SU-DHL-6 (cell line): ENCODE results near the gene RAB3C.

Experiments
- EZH2phosphoT487 ChIP-seq: fragments of 200-600 bp; sonication (generic), shearing (Covaris generic); conservative IDR thresholded peaks from 2 replicates; pipeline ENCODE4 v1.6.1; 2018; ENCODE audit warnings: mild to moderate bottlenecking, antibody characterized with exemption, low read length, moderate library complexity, mixed read lengths
- TF ChIP-seq, protein P1 (sequence below): fragments of 200-600 bp; sonication (generic); IDR thresholded peaks from one replicate; pipeline ENCODE4 v1.5.1; 2017; ENCODE audit warnings: antibody characterized with exemption, mild to moderate bottlenecking, low read length, moderate library complexity; ENCODE audit not compliant: insufficient read depth, poor library complexity, severe bottlenecking

DNA sequence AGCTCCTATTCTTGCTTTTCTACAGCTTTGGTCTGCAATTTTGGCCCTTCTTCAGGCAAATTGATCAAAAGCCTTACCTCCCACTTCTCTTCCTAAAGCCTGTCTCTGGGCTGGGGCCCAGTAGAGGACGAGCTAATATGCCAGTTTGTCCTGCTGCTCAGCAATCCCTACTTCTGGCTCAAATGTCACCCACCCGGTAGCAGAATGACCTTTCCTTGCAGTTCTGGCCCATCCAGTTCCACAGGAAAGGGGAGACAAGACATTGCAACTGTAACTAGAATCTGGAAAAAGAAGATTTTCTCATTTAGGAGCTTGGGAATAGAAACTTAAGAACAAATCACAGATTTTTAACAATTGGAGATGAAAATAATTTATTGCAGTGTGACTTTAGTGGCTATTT, 261.5 kb downstream of the RAB3C start:
- TF ChIP-seq, protein P1, sequence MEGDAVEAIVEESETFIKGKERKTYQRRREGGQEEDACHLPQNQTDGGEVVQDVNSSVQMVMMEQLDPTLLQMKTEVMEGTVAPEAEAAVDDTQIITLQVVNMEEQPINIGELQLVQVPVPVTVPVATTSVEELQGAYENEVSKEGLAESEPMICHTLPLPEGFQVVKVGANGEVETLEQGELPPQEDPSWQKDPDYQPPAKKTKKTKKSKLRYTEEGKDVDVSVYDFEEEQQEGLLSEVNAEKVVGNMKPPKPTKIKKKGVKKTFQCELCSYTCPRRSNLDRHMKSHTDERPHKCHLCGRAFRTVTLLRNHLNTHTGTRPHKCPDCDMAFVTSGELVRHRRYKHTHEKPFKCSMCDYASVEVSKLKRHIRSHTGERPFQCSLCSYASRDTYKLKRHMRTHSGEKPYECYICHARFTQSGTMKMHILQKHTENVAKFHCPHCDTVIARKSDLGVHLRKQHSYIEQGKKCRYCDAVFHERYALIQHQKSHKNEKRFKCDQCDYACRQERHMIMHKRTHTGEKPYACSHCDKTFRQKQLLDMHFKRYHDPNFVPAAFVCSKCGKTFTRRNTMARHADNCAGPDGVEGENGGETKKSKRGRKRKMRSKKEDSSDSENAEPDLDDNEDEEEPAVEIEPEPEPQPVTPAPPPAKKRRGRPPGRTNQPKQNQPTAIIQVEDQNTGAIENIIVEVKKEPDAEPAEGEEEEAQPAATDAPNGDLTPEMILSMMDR: no peak
- TF ChIP-seq EZH2phosphoT487: no peak
